DOHH2 (cell line): ENCODE results near the gene UBR3.
"Not testable (repeated sequence)": the region's sequence is repeated elsewhere in the genome, so short reads cannot be mapped to it uniquely, and the experiment has no call there.

ENCODE experiments used
- CTCF ChIP-seq: fragments of 200-600 bp; sonication (generic); IDR thresholded peaks from one replicate; pipeline ENCODE4 v1.5.1; 2014; ENCODE audit warnings: antibody characterized with exemption, mild to moderate bottlenecking, low read depth, low read length; ENCODE audit not compliant: poor library complexity, severe bottlenecking
- EZH2phosphoT487 ChIP-seq: fragments of 200-600 bp; sonication (generic); IDR thresholded peaks from 2 replicates; pipeline ENCODE4 v1.6.1; 2017; ENCODE audit warnings: borderline replicate concordance, mild to moderate bottlenecking, antibody characterized with exemption, low read length, moderate library complexity, mixed read lengths

GRCh38 chr2:170119326-170119725 lies 292.1 kb downstream of the UBR3 start:
- not testable (repeated sequence) for TF ChIP-seq CTCF, EZH2phosphoT487
